GM12878 (cell line): ENCODE data around the gene S100A7. TPM values are rescaled to one million over a fixed set of nuclear protein-coding genes. Genes with fewer than 3 reads are reported as not detected.

Source experiments
- ATAC-seq: fragments of 200-7000 bp; cut with Tn5 transposase; 3 replicates; pipeline ENCODE4 v1.9.1; 2020; ENCODE audit warnings: mild to moderate bottlenecking, moderate library complexity
- BruUV-seq: library from RNA; stranded (reverse); fragments of 400-500 nt; replicated peaks from 2 replicates; lab custom pipeline; 2021; lab: Mats Ljungman, UMichigan
- CTCF ChIA-PET: fragments of 300-600 bp; sonication (Branson Sonifier 250); formaldehyde crosslinking; extraction: SDS; loops from one replicate; lab custom pipeline; 2021; ENCODE audit warnings: inconsistent platforms; lab: Yijun Ruan, JAX
- POLR2A ChIA-PET: fragments of 350-600 bp; formaldehyde crosslinking; extraction: SDS; loops from one replicate; lab custom pipeline; 2021; ENCODE audit warnings: inconsistent platforms; lab: Charles Lee
- RAD21 ChIA-PET: fragments of 300-600 bp; sonication (Branson Sonifier 250); formaldehyde crosslinking; loops from one replicate; lab custom pipeline; 2023; ENCODE audit warnings: antibody characterized with exemption; ENCODE audit not compliant: unreplicated experiment; lab: Charles Lee
- SMC1A ChIA-PET: fragments of 300-600 bp; sonication (Branson Sonifier 250); formaldehyde crosslinking; loops from one replicate; lab custom pipeline; 2023; ENCODE audit not compliant: unreplicated experiment, uncharacterized antibody; lab: Charles Lee
- DNase-seq: peaks from one replicate; pipeline ENCODE4 v3.0.0-alpha.2; 2011; ENCODE audit warnings: low read depth, low spot score
- FAIRE-seq: peaks from 3 replicates; lab custom pipeline; 2011; peaks lifted over from hg19 to GRCh38; lab: Jason Lieb, UNC
- H2AFZ ChIP-seq: 2 replicates; pipeline ENCODE4 v1.6.0; 2011; ENCODE audit warnings: low read depth, low read length, control low read depth; ENCODE audit not compliant: control insufficient read depth
- H3K27ac ChIP-seq: 2 replicates; pipeline ENCODE4 v1.5.1; 2011; ENCODE audit warnings: control low read depth; ENCODE audit not compliant: control insufficient read depth, insufficient read depth
- H3K27me3 ChIP-seq, 2 experiments: replicated peaks in 1 of 2; 2 replicates each; pipeline versions ENCODE4 v1.6.0 to v1.6.1; 2011; ENCODE audit warnings: low read length in 1 of 2; ENCODE audit not compliant: control insufficient read depth in 2 of 2, insufficient read depth in 2 of 2
- H3K36me3 ChIP-seq, 2 experiments: 2 replicates each; pipeline ENCODE4 v1.5.1; 2011; ENCODE audit warnings: low read length in 1 of 2; ENCODE audit not compliant: control insufficient read depth in 2 of 2, insufficient read depth in 2 of 2
- H3K4me1 ChIP-seq: 2 replicates; pipeline ENCODE4 v1.6.1; 2011; ENCODE audit warnings: mild to moderate bottlenecking, low read length, moderate library complexity, mixed read lengths; ENCODE audit not compliant: control insufficient read depth, insufficient read depth
- H3K4me2 ChIP-seq: 2 replicates; pipeline ENCODE4 v1.6.0; 2011; ENCODE audit warnings: control low read depth; ENCODE audit not compliant: control insufficient read depth, insufficient read depth
- H3K4me3 ChIP-seq: fragments of 200-600 bp; sonication (generic); 2 replicates; pipeline ENCODE4 v1.5.1; 2016
- H3K79me2 ChIP-seq: 2 replicates; pipeline ENCODE4 v1.6.0; 2011; ENCODE audit warnings: low read length; ENCODE audit not compliant: control insufficient read depth, insufficient read depth
- H3K9ac ChIP-seq: 2 replicates; pipeline ENCODE4 v1.8.0; 2011; ENCODE audit warnings: low read length, control low read depth, mixed read lengths; ENCODE audit not compliant: control insufficient read depth, insufficient read depth
- H3K9me3 ChIP-seq: replicated peaks from 3 replicates; pipeline ENCODE4 v1.5.1; 2011; ENCODE audit warnings: mild to moderate bottlenecking, low read length; ENCODE audit not compliant: control insufficient read depth, insufficient read depth
- H4K20me1 ChIP-seq: 2 replicates; pipeline ENCODE4 v1.6.0; 2011; ENCODE audit not compliant: control insufficient read depth, insufficient read depth
- ASH2L ChIP-seq: fragments of 300-600, 200-600 bp; sonication (generic); IDR thresholded peaks from 2 replicates; pipeline ENCODE4 v1.6.1; 2017; ENCODE audit warnings: low read depth, mild to moderate bottlenecking, borderline replicate concordance
- BMI1 ChIP-seq: fragments of 450-650 bp; IDR thresholded peaks from 2 replicates; pipeline ENCODE4 v1.6.1; 2016; ENCODE audit warnings: mild to moderate bottlenecking, moderate library complexity, borderline replicate concordance
- EGR1 ChIP-seq, 2 experiments: IDR thresholded peaks; 1 replicate in 1 of 2; 2 replicates in 1 of 2; pipeline ENCODE4 v1.6.1; 2011 to 2012; ENCODE audit warnings: low read depth in 2 of 2, low read length in 2 of 2, borderline replicate concordance in 1 of 2, mild to moderate bottlenecking in 1 of 2, moderate library complexity in 1 of 2
- FOXM1 ChIP-seq: IDR thresholded peaks from 2 replicates; pipeline ENCODE4 v1.6.1; 2012; ENCODE audit warnings: low read depth, mild to moderate bottlenecking, inconsistent platforms, low read length, moderate library complexity
- GATAD2B ChIP-seq: fragments of 450-650 bp; conservative IDR thresholded peaks from 2 replicates; pipeline ENCODE4 v1.6.1; 2017; ENCODE audit warnings: low read depth, mild to moderate bottlenecking, moderate library complexity
- MYC ChIP-seq: IDR thresholded peaks from 2 replicates; pipeline ENCODE4 v1.6.1; 2011; ENCODE audit warnings: mild to moderate bottlenecking, low read length, moderate library complexity, inconsistent platforms; ENCODE audit not compliant: insufficient read depth, insufficient replicate concordance, insufficient read length, severe bottlenecking
- NFYB ChIP-seq: IDR thresholded peaks from 2 replicates; pipeline ENCODE4 v1.6.1; 2011; ENCODE audit warnings: low read depth, mild to moderate bottlenecking, low read length, improper control_type of control experiment, moderate library complexity; ENCODE audit not compliant: insufficient read depth
- PAX8 ChIP-seq: fragments of 450-650 bp; IDR thresholded peaks from 2 replicates; pipeline ENCODE4 v1.6.1; 2017; ENCODE audit warnings: mild to moderate bottlenecking, moderate library complexity
- PBX3 ChIP-seq: IDR thresholded peaks from 2 replicates; pipeline ENCODE4 v1.6.1; 2011; ENCODE audit warnings: mild to moderate bottlenecking, low read depth, low read length, moderate library complexity; ENCODE audit not compliant: insufficient replicate concordance
- RBBP5 ChIP-seq: fragments of 200-600 bp; sonication (generic); conservative IDR thresholded peaks from 2 replicates; pipeline ENCODE4 v1.6.1; 2016
- SMC3 ChIP-seq: IDR thresholded peaks from 2 replicates; pipeline ENCODE4 v1.6.1; 2011; ENCODE audit warnings: low read length, improper control_type of control experiment, borderline replicate concordance
- TAF1 ChIP-seq: IDR thresholded peaks from 2 replicates; pipeline ENCODE4 v1.6.1; 2011; ENCODE audit warnings: mild to moderate bottlenecking, low read depth, low read length, borderline replicate concordance
- USF1 ChIP-seq: IDR thresholded peaks from 2 replicates; pipeline ENCODE4 v1.6.1; 2011; ENCODE audit warnings: borderline replicate concordance, low read depth, mild to moderate bottlenecking, moderate library complexity, mixed read lengths, low read length; ENCODE audit not compliant: insufficient read depth; ENCODE audit errors: extremely low read length
- in situ Hi-C: fragments of 300-500 bp; cut with MboI; formaldehyde crosslinking; loops from 9 replicates; pipeline ENCODE4 v1.14.3; 2018; ENCODE audit warnings: mixed read lengths
- intact Hi-C: fragments of 100-400 bp; cut with micrococcal nuclease; formaldehyde crosslinking; loops from one replicate; pipeline ENCODE4 v1.14.2; 2022; ENCODE audit not compliant: unreplicated experiment
- polyA plus RNA-seq, 11 experiments: library from polyadenylated mRNA; depleted of rRNA in 4 of 11; unstranded in 6 of 11; stranded (reverse) in 5 of 11; fragments of >200 nt; fragmentation: Nextera tagmentation in 4 of 11; fragmentation: Illumina TruSeq in 1 of 11; extraction: Ambion mirVana in 4 of 11; extraction: Trizol in 1 of 11; gene quantifications; 1 replicate in 1 of 11; 2 replicates in 10 of 11; pipeline versions ENCODE4 v1.2.1 to v1.2.3, GENCODE V29; 2011 to 2016; ENCODE audit warnings: inconsistent platforms in 2 of 11, missing spikeins in 2 of 11, low read depth in 1 of 11
- total RNA-seq, 4 experiments: library from RNA; depleted of rRNA in 3 of 4; stranded (reverse); fragments of >200 nt in 3 of 4; fragmentation: Illumina TruSeq in 1 of 4; extraction: Trizol in 1 of 4; gene quantifications; 2 replicates each; pipeline versions ENCODE4 v1.2.1 to v1.2.3, GENCODE V29; 2013 to 2021
- TF ChIP-seq, protein P1 (sequence below): IDR thresholded peaks from 2 replicates; pipeline ENCODE4 v1.6.1; 2012; ENCODE audit warnings: low read depth, low read length, improper control_type of control experiment
- TF ChIP-seq, protein P2 (sequence below): fragments of 450-650 bp; conservative IDR thresholded peaks from 2 replicates; pipeline ENCODE4 v1.6.1; 2017; ENCODE audit warnings: mild to moderate bottlenecking, moderate library complexity

Gene S100A7
- total and polyA plus RNA-seq, 10 of the 15 experiments (the other 5 are each of a cell fraction or from before 2014, with no cell fraction given), result not detected

DNA sequence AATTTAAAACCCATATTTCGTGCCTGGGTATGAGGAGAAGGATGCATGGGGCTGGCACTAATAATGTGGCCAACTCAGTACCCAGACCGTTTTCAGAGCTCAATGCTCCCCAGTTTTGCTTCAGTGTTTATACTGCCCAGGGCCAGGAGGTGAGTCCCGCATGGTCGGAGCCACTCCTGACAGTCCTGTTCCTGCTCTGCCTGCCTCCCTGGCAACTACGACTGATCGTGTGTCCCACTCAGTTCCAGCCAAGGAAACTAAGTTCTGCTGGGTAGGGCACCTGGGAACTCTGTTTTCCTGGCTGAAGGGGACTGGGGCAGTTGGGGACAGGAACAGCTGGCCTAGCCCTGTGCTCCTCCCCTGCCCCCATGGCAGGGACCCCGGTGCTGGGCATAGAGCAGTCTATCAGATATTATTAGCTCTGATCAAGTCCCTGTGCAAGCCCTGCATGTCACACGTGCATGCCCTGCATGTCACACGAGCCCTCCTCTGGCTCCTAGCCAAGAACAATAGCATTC lies 19.2 kb downstream of the S100A7 start (continued):
- TF ChIP-seq EGR1 (IDR thresholded peaks at IDR 0.05; ENCODE audit: borderline replicate concordance in 1 of 2, low read depth in 2 of 2, low read length in 2 of 2) (no peak), SMC3 (no peak), ASH2L (no peak)

- Histone ChIP-seq H4K20me1 (no peaks in the 10 kb centered on the region), H3K4me2 (no peak overlapping the region), H3K27me3 (peaks cover 0 to 2% of the 10 kb centered on the region in 2 experiments; a peak in 2 of 4 replicates), H3K36me3 (no peaks in the 10 kb centered on the region), H3K4me1 (no peaks in the 10 kb centered on the region), H2AFZ (no peak overlapping the region), H3K79me2 (no peaks in the 10 kb centered on the region), H3K9ac (no peak overlapping the region), H3K9me3 (no peaks in the 10 kb centered on the region), H3K27ac (no peak overlapping the region), H3K4me3 (no peak overlapping the region)
- no peak for DNase-seq
- ChIA-PET RAD21 (no interaction called here), SMC1A (no interaction called here), CTCF (interaction anchor here (0.7 kb wide), 1 partner anchor 16 kb away, joined by 3 read pairs; no protein-coding TSS in a partner anchor), POLR2A (no interaction called here)
- intact Hi-C loops (no loop called here), in situ Hi-C loops (no loop called here)
- no peak for ATAC-seq
- no TSS peak for BruUV-seq
- TF ChIP-seq, protein P1, sequence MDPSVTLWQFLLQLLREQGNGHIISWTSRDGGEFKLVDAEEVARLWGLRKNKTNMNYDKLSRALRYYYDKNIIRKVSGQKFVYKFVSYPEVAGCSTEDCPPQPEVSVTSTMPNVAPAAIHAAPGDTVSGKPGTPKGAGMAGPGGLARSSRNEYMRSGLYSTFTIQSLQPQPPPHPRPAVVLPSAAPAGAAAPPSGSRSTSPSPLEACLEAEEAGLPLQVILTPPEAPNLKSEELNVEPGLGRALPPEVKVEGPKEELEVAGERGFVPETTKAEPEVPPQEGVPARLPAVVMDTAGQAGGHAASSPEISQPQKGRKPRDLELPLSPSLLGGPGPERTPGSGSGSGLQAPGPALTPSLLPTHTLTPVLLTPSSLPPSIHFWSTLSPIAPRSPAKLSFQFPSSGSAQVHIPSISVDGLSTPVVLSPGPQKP, result no peak
- TF ChIP-seq GATAD2B (no peak), BMI1 (no peak), RBBP5 (no peak), PBX3 (no peak), PAX8 (no peak), TAF1 (no peak), USF1 (no peak), NFYB (no peak), ASH2L (no peak), FOXM1 (no peak), MYC (no peak)
- TF ChIP-seq, protein P2, sequence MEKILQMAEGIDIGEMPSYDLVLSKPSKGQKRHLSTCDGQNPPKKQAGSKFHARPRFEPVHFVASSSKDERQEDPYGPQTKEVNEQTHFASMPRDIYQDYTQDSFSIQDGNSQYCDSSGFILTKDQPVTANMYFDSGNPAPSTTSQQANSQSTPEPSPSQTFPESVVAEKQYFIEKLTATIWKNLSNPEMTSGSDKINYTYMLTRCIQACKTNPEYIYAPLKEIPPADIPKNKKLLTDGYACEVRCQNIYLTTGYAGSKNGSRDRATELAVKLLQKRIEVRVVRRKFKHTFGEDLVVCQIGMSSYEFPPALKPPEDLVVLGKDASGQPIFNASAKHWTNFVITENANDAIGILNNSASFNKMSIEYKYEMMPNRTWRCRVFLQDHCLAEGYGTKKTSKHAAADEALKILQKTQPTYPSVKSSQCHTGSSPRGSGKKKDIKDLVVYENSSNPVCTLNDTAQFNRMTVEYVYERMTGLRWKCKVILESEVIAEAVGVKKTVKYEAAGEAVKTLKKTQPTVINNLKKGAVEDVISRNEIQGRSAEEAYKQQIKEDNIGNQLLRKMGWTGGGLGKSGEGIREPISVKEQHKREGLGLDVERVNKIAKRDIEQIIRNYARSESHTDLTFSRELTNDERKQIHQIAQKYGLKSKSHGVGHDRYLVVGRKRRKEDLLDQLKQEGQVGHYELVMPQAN, result no peak
- FAIRE-seq, result no peak
Observed at GRCh38 chr1:153439273-153439672, 21.2 kb downstream of the S100A7 start.
